GM23338 (cell line): ENCODE measurements around the gene MGRN1.

ENCODE experiments used
- CREB1 ChIP-seq: fragments of 250-450 bp; sonication (Bioruptor Pico); IDR thresholded peaks from 2 replicates; pipeline ENCODE4 v1.5.0; 2020; ENCODE audit warnings: low read depth, mild to moderate bottlenecking, moderate library complexity
- EZH2 ChIP-seq: fragments of 200-600 bp; sonication (generic); IDR thresholded peaks from one replicate; pipeline ENCODE4 v1.8.0; 2017; ENCODE audit warnings: antibody characterized with exemption, mild to moderate bottlenecking, low read depth; ENCODE audit not compliant: unreplicated experiment
- EZH2phosphoT487 ChIP-seq: fragments of 200-600 bp; sonication (generic); IDR thresholded peaks from one replicate; pipeline ENCODE4 v1.8.1; 2018; ENCODE audit warnings: antibody characterized with exemption; ENCODE audit not compliant: unreplicated experiment
- JUNB ChIP-seq: IDR thresholded peaks from one replicate; pipeline ENCODE4 v1.6.1; 2016; ENCODE audit warnings: antibody characterized with exemption; ENCODE audit not compliant: unreplicated experiment
- NANOG ChIP-seq: IDR thresholded peaks from 2 replicates; pipeline ENCODE4 v1.6.1; 2016; ENCODE audit warnings: antibody characterized with exemption, borderline replicate concordance
- POLR2AphosphoS5 ChIP-seq: IDR thresholded peaks from 2 replicates; pipeline ENCODE4 v1.6.1; 2016; ENCODE audit warnings: antibody characterized with exemption, low read depth
- REST ChIP-seq: IDR thresholded peaks from one replicate; pipeline ENCODE4 v1.6.1; 2018; ENCODE audit warnings: antibody characterized with exemption; ENCODE audit not compliant: unreplicated experiment
- ZNF331 ChIP-seq: fragments of 250-450 bp; sonication (Bioruptor Pico); IDR thresholded peaks from 2 replicates; pipeline ENCODE4 v1.5.0; 2020; ENCODE audit warnings: low read depth, mild to moderate bottlenecking, moderate library complexity
- ZNF462 ChIP-seq: fragments of 250-450 bp; sonication (Bioruptor Pico); IDR thresholded peaks from 2 replicates; pipeline ENCODE4 v1.5.0; 2020; ENCODE audit warnings: mild to moderate bottlenecking, moderate library complexity
- TF ChIP-seq, protein P1 (sequence below), 2 experiments: fragments of 200-600 bp in 1 of 2; sonication (generic) in 1 of 2; conservative IDR thresholded peaks; 2 replicates each; pipeline versions ENCODE4 v1.5.1 to v1.6.1; 2016 to 2017; ENCODE audit warnings: antibody characterized with exemption in 2 of 2, low read depth in 2 of 2, mild to moderate bottlenecking in 2 of 2, moderate library complexity in 1 of 2

- TF ChIP-seq, protein P1, sequence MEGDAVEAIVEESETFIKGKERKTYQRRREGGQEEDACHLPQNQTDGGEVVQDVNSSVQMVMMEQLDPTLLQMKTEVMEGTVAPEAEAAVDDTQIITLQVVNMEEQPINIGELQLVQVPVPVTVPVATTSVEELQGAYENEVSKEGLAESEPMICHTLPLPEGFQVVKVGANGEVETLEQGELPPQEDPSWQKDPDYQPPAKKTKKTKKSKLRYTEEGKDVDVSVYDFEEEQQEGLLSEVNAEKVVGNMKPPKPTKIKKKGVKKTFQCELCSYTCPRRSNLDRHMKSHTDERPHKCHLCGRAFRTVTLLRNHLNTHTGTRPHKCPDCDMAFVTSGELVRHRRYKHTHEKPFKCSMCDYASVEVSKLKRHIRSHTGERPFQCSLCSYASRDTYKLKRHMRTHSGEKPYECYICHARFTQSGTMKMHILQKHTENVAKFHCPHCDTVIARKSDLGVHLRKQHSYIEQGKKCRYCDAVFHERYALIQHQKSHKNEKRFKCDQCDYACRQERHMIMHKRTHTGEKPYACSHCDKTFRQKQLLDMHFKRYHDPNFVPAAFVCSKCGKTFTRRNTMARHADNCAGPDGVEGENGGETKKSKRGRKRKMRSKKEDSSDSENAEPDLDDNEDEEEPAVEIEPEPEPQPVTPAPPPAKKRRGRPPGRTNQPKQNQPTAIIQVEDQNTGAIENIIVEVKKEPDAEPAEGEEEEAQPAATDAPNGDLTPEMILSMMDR (conservative IDR thresholded peaks at IDR 0.05; ENCODE audit: low read depth in 2 of 2) = no peak
- TF ChIP-seq EZH2 = no peak
- no peak for TF ChIP-seq EZH2phosphoT487
- no peak for TF ChIP-seq POLR2AphosphoS5
- no peak for TF ChIP-seq CREB1 (CRISPR knock-in tag)
- TF ChIP-seq REST = no peak
- TF ChIP-seq ZNF331 = no peak
- TF ChIP-seq ZNF462 = no peak
- TF ChIP-seq NANOG = no peak
- no peak for TF ChIP-seq JUNB
Observed at GRCh38 chr16:4576008-4576407, 48.6 kb upstream of the MGRN1 start.
